SK-N-SH (cell line): ENCODE measurements around the gene FZD10. TPM values are rescaled to one million over a fixed set of nuclear protein-coding genes. Genes with fewer than 3 reads are reported as not detected.

Source experiments
- CTCF ChIA-PET: fragments of 300-600, 350-600 bp; formaldehyde crosslinking; extraction: SDS; loops from one replicate; lab custom pipeline; 2021; lab: Yijun Ruan, JAX
- POLR2A ChIA-PET: fragments of 350-600 bp; sonication (Branson Sonifier 250); formaldehyde crosslinking; extraction: SDS; loops from one replicate; lab custom pipeline; 2020; ENCODE audit warnings: antibody characterized with exemption, inconsistent platforms; lab: Yijun Ruan, JAX
- DNase-seq: peaks from one replicate; pipeline ENCODE4 v3.0.0; 2012
- H2AFZ ChIP-seq: fragments of 200-600 bp; sonication (generic); 2 replicates; pipeline ENCODE4 v1.8.1; 2016; ENCODE audit warnings: antibody characterized with exemption, mild to moderate bottlenecking, low read depth
- H3F3A ChIP-seq: fragments of 200-600 bp; sonication (generic); replicated peaks from 2 replicates; pipeline ENCODE3; 2016; ENCODE audit warnings: antibody characterized with exemption, mild to moderate bottlenecking; ENCODE audit not compliant: insufficient read depth
- H3K27ac ChIP-seq, 2 experiments: fragments of 200-500 bp in 1 of 2; fragments of 200-600 bp in 1 of 2; sonication (Bioruptor generic) in 1 of 2; sonication (generic), shearing (Covaris generic) in 1 of 2; 2 replicates each; pipeline versions ENCODE4 v1.5.1 to v1.6.1; 2014 to 2016; ENCODE audit warnings: low read depth in 2 of 2, inconsistent platforms in 1 of 2, low read length in 1 of 2, mild to moderate bottlenecking in 1 of 2, mixed read lengths in 1 of 2
- H3K27me3 ChIP-seq: fragments of 200-600 bp; sonication (generic), shearing (Covaris generic); 2 replicates; pipeline ENCODE4 v1.6.1; 2016; ENCODE audit warnings: mixed run types; ENCODE audit not compliant: insufficient read depth
- H3K36me3 ChIP-seq, 2 experiments: fragments of 200-500 bp in 1 of 2; fragments of 200-600 bp in 1 of 2; sonication (Bioruptor generic) in 1 of 2; sonication (generic) in 1 of 2; replicated peaks in 1 of 2; 2 replicates each; pipeline versions ENCODE3 to v1.5.1; 2014 to 2016; ENCODE audit warnings: low read length in 1 of 2, mild to moderate bottlenecking in 1 of 2; ENCODE audit not compliant: insufficient read depth in 2 of 2, control insufficient read depth in 1 of 2
- H3K4me1 ChIP-seq, 2 experiments: fragments of 200-500 bp in 1 of 2; fragments of 200-600 bp in 1 of 2; sonication (Bioruptor generic) in 1 of 2; sonication (generic), shearing (Covaris generic) in 1 of 2; 2 replicates each; pipeline versions ENCODE4 v1.5.1 to v1.6.1; 2014 to 2016; ENCODE audit warnings: low read depth in 1 of 2, low read length in 1 of 2, mixed run types in 1 of 2; ENCODE audit not compliant: insufficient read depth in 2 of 2, control insufficient read depth in 1 of 2
- H3K4me2 ChIP-seq: fragments of 200-600 bp; sonication (generic), shearing (Covaris generic); 2 replicates; pipeline ENCODE4 v1.6.1; 2017; ENCODE audit warnings: mixed run types
- H3K4me3 ChIP-seq, 2 experiments: fragments of 200-500 bp in 1 of 2; fragments of 200-600 bp in 1 of 2; sonication (Bioruptor generic) in 1 of 2; sonication (generic), shearing (Covaris generic) in 1 of 2; 2 replicates each; pipeline versions ENCODE4 v1.5.1 to v1.8.1; 2014 to 2016; ENCODE audit warnings: low read depth in 2 of 2, inconsistent platforms in 1 of 2, low read length in 1 of 2, mild to moderate bottlenecking in 1 of 2, mixed read lengths in 1 of 2, moderate library complexity in 1 of 2
- H3K79me2 ChIP-seq: fragments of 200-600 bp; sonication (generic); 2 replicates; pipeline ENCODE4 v1.8.1; 2017; ENCODE audit warnings: mild to moderate bottlenecking; ENCODE audit not compliant: insufficient read depth
- H3K9ac ChIP-seq: fragments of 200-600 bp; sonication (generic); 2 replicates; pipeline ENCODE4 v1.6.1; 2017; ENCODE audit warnings: mixed run types
- H3K9me2 ChIP-seq: fragments of 200-600 bp; sonication (generic); 2 replicates; pipeline ENCODE4 v1.6.1; 2017; ENCODE audit warnings: mixed run types
- H3K9me3 ChIP-seq: fragments of 200-600 bp; sonication (generic); 2 replicates; pipeline ENCODE4 v1.6.1; 2017; ENCODE audit warnings: mixed run types, mild to moderate bottlenecking, moderate library complexity
- H4K20me1 ChIP-seq: fragments of 200-600 bp; sonication (generic); 2 replicates; pipeline ENCODE4 v1.6.1; 2017; ENCODE audit warnings: mild to moderate bottlenecking, mixed run types; ENCODE audit not compliant: insufficient read depth
- ELF1 ChIP-seq: IDR thresholded peaks from 2 replicates; pipeline ENCODE4 v1.4.0; 2012
- EP300 ChIP-seq, 2 experiments: IDR thresholded peaks; 2 replicates each; pipeline versions ENCODE4 v1.4.0 to v1.6.1; 2012; ENCODE audit warnings: borderline replicate concordance in 1 of 2, low read depth in 1 of 2, low read length in 1 of 2
- FOXM1 ChIP-seq: IDR thresholded peaks from 2 replicates; pipeline ENCODE4 v1.4.0; 2012; ENCODE audit warnings: low read depth, mild to moderate bottlenecking
- GATA2 ChIP-seq: sonication (generic); formaldehyde crosslinking; IDR thresholded peaks from 2 replicates; pipeline ENCODE4 v1.5.0; 2020; ENCODE audit warnings: mild to moderate bottlenecking, missing genetic modification reagents
- IRF3 ChIP-seq: fragments of 150-350 bp; IDR thresholded peaks from 2 replicates; pipeline ENCODE4 v1.6.1; 2016; ENCODE audit warnings: mild to moderate bottlenecking, low read depth, low read length
- MEF2A ChIP-seq: IDR thresholded peaks from 2 replicates; pipeline ENCODE4 v1.4.0; 2012; ENCODE audit warnings: low read depth, borderline replicate concordance
- NFIC ChIP-seq: IDR thresholded peaks from 2 replicates; pipeline ENCODE4 v1.4.0; 2012; ENCODE audit warnings: borderline replicate concordance
- POLR2AphosphoS5 ChIP-seq: IDR thresholded peaks from 2 replicates; pipeline ENCODE4 v1.6.1; 2012; ENCODE audit warnings: low read depth, low read length
- RAD21 ChIP-seq: IDR thresholded peaks from 2 replicates; pipeline ENCODE4 v1.6.1; 2012; ENCODE audit warnings: mild to moderate bottlenecking, low read length
- RCOR1 ChIP-seq: fragments of 150-350 bp; IDR thresholded peaks from 2 replicates; pipeline ENCODE4 v1.6.1; 2017; ENCODE audit warnings: antibody characterized with exemption, low read length
- TCF12 ChIP-seq: IDR thresholded peaks from 2 replicates; pipeline ENCODE4 v1.4.0; 2012
- TEAD4 ChIP-seq: IDR thresholded peaks from 2 replicates; pipeline ENCODE4 v1.4.0; 2012; ENCODE audit warnings: mild to moderate bottlenecking, borderline replicate concordance; ENCODE audit not compliant: insufficient read depth
- USF1 ChIP-seq: IDR thresholded peaks from 2 replicates; pipeline ENCODE4 v1.4.0; 2012; ENCODE audit warnings: low read depth, borderline replicate concordance
- WGBS: methylation state at CpG from one replicate; pipeline ENCODE4 v1.1.6; 2017; ENCODE audit warnings: low lambda C conversion rate; 5-methylcytosine and 5-hydroxymethylcytosine counted together
- polyA plus RNA-seq, 3 experiments: library from polyadenylated mRNA; depleted of rRNA; stranded (reverse); fragments of >200 nt; gene quantifications; 2 replicates each; pipeline ENCODE4 v1.2.3, GENCODE V29; 2012

Gene FZD10
- polyA plus RNA-seq, 1 of the 3 experiments (the other 2 are of a cell fraction) = not detected

- Histone ChIP-seq H3K4me3 (no peak overlapping the region), H3K9ac (no peak overlapping the region), H3K9me2 (no peaks in the 10 kb centered on the region), H3K27me3 (no peaks in the 10 kb centered on the region), H3K4me1 (no peaks in the 10 kb centered on the region), H3K9me3 (no peaks in the 10 kb centered on the region), H3K27ac (no peak overlapping the region), H3K36me3 (no peaks in the 10 kb centered on the region), H3K4me2 (no peak overlapping the region), H3K79me2 (no peaks in the 10 kb centered on the region), H3F3A (no peaks in the 10 kb centered on the region), H2AFZ (no peak overlapping the region), H4K20me1 (no peaks in the 10 kb centered on the region)
- 66% methylated on average over 22 of the region's 22 CpGs for WGBS
- CTCF ChIA-PET = interaction anchor here (1.4 kb wide), 1 partner anchor 113 kb away, joined by 4 read pairs; no protein-coding TSS in a partner anchor
- TF ChIP-seq RCOR1 (no peak), IRF3 (no peak), TCF12 (no peak), POLR2AphosphoS5 (no peak), GATA2 (CRISPR knock-in tag) (no peak), ELF1 (no peak)
- POLR2A ChIA-PET = no interaction called here
- DNase-seq = no peak
Observed at GRCh38 chr12:130154276-130155070, 7.8 kb upstream of the FZD10 start.

- no peaks in the 10 kb centered on the region for H3F3A ChIP-seq
- H3K4me1 ChIP-seq = no peaks in the 10 kb centered on the region
- no peaks in the 10 kb centered on the region for H4K20me1 ChIP-seq
- no peak overlapping the region for H3K4me3 ChIP-seq
- H3K9ac ChIP-seq = no peak overlapping the region
- H3K9me3 ChIP-seq = no peaks in the 10 kb centered on the region
- no peak overlapping the region for H3K4me2 ChIP-seq
- CTCF ChIA-PET = interaction anchor here (1.2 to 1.6 kb wide), 3 partner anchors 19 to 123 kb away, joined by 3 read pairs; no protein-coding TSS in a partner anchor
- no peak for TF ChIP-seq RAD21
- no peak for TF ChIP-seq POLR2AphosphoS5
- TF ChIP-seq USF1 = no peak
- no peak for TF ChIP-seq NFIC
- TF ChIP-seq EP300 (IDR thresholded peaks at IDR 0.05; ENCODE audit: borderline replicate concordance in 1 of 2, low read depth in 1 of 2, low read length in 1 of 2) = no peak
- TF ChIP-seq GATA2 (CRISPR knock-in tag) = no peak
- TF ChIP-seq MEF2A = no peak
- TF ChIP-seq FOXM1 = no peak
- TF ChIP-seq RCOR1 = no peak
- no peak for TF ChIP-seq TEAD4
- TF ChIP-seq, all 33 proteins: peak for 0
- 22% methylated on average over 9 of the region's 10 CpGs for WGBS
- no peak for DNase-seq
- Histone ChIP-seq H3K36me3 (no peaks in the 10 kb centered on the region), H3K79me2 (no peaks in the 10 kb centered on the region), H3K27ac (no peak overlapping the region), H2AFZ (no peak overlapping the region), H3K9me2 (no peaks in the 10 kb centered on the region), H3K27me3 (no peaks in the 10 kb centered on the region)
- POLR2A ChIA-PET = no interaction called here
Observed at GRCh38 chr12:130155416-130156073, 6.7 kb upstream of the FZD10 start.
